Activated naive CD4-positive, alpha-beta T cell (primary cell): ENCODE measurements around the gene CSF3R.
"Not testable (repeated sequence)": the region's sequence is repeated elsewhere in the genome, so short reads cannot be mapped to it uniquely, and the experiment has no call there.

Source experiments
- DNase-seq, 4 experiments: peaks; one replicate each; lab custom pipeline; 2025; lab: John Stamatoyannopoulos, UW

CSF3R gene

DNA sequence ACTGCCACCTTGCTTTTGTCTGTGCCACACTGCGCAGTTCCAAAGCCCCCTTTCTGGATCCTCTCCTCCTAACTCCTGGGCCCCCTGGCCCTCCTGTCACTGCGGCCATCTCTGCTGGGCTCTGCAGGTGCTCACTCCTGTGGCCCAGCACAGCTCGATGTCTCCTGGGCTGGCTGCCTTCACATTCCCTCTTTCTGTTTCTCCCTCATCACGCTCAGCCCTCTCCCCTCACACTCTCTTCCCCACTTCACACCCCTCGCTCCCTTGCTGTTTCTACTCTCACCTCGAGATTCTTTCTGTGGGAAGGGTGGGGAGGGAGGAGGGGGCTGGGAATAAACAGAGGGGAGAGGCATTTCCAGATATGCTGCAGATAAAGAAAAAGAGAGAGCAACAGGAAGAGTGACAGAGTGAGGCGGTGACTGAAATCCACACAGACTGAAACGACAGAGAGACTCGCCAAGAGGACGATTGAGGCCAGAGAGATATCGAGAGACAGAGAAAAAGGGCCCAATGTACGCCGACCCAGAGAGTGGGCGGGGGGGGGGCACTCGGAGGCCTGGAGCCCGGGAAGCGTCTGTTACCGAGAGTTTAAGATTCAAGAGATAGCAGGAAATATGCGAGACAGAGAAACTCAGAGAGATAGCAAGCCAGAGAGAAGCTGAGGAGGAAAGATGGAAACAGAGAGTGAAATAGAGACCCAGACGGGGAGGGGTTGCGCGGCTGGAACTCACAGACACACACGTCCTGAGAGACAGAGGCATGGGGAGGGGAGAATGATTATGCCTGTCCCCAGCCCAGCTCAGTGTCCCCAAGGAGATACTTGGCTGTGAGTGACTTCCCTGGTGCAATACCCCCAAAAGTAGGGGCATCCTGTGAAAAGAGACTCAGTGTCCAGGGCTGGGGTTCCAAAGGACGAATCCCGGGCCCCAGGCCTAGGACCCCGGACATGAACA lies 666 bp downstream of the CSF3R start:
- no peak for DNase-seq

- DNase-seq, result no peak
Observed at GRCh38 chr1:36481091-36481490, 1.6 kb downstream of the CSF3R start.

DNA sequence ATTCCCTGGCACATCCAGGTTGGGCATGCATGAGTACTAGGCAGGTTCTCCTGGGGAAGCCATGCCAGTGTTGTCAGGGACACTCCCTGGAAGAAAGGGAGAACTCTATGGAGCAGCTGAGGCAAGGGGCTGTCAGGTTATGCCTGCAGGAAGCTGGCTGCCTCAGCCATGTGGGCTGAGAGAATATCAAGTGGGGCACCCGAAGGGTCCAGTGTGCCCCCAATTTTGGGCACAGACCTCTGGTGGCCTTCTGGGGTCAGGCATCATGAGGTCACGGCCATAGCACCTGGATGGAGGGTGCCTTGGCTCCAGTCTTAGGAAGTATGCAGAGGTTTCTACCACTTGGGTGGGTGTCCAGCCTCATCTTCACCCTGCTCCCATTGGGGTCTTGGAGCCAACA lies 2.6 kb downstream of the CSF3R start:
- no peak for DNase-seq

- DNase-seq, result no peak
Observed at GRCh38 chr1:36479505-36480051, 3.1 kb downstream of the CSF3R start.

DNA sequence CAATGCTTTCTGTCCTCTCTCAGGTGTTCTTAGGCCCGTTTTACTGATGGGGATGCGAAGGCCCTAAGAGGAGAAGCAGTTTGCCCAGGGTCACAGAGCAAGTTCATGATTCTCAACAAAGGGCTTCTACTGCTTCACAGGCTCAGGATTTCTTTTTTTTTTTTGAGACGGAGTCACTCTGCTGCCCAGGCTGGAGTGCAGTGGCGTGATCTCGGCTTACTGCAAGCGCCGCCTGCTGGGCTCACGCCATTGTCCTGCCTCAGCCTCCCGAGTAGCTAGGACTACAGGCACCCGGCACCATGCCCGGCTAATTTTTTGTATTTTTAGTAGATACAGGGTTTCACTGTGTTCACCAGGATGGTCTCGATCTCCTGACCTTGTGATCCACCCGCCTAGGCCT lies 5.1 kb downstream of the CSF3R start:
- not testable (repeated sequence) for DNase-seq

GRCh38 chr1:36476945-36477344 lies 5.8 kb downstream of the CSF3R start:
- no peak for DNase-seq

- no peak for DNase-seq
Observed at GRCh38 chr1:36475910-36476604, 6.7 kb downstream of the CSF3R start.

- DNase-seq, result no peak
Observed at GRCh38 chr1:36475341-36475740, 7.4 kb downstream of the CSF3R start.

DNA sequence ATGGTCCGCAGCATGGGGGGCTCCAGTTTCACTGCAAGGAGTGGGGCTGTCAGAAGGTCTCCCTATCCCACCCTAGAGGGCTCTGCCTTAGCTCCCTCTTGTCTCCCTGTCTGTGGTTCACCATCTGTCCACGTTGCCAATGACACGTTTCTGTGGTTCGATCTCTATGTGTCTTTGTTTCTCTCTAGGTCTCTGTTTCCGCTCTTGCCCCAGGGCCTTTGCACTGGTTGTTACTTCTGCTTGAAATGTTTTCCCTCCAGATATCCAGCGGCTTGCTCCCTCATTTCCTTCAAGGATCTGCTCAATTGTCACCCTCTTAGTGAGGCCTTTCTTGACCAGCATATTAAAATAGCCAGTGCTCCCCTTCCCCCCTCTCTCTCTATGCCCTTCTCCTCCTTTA lies 10.1 kb downstream of the CSF3R start:
- DNase-seq, result no peak

GRCh38 chr1:36471830-36472641 lies 10.7 kb downstream of the CSF3R start:
- no peak for DNase-seq

- DNase-seq, result no peak
Observed at GRCh38 chr1:36469163-36469562, 13.6 kb downstream of the CSF3R start.

DNA sequence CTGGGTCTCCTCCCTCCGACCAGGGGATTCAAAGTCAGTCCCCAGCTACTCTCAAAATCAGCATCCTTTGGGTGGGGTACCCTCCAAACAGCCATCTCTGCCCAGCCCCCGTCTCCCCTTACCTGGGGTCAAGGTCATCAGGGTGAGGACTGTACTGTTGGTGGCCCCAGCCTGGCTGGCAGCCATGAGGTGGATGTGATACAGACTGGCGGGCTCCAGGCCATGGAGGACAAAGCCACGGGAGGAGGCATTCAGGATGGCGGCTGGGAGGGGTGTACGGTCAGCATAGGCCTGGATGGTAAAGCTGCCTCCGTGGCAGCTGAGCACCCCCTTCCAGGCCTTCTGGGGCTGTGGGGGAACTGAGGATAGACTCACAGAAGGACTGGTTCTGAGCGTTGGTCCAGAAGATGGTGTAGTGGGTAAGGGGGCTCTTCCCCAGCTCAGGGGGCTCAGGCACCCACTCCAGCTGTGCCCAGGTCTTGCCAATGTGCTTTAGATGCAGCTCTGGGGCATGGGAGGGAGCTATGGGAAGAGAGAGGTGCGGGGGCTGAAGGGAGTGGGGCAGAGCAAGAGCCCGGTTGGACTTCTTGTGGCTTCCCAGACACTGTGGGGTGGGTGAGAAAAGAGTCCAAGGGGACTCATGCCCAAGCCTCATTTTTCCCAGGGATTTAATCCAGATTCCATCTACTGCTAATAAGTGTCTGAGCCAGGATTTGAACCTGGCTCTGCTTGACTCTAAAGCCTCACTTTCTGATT lies 14.8 kb downstream of the CSF3R start:
- DNase-seq, result no peak

DNA sequence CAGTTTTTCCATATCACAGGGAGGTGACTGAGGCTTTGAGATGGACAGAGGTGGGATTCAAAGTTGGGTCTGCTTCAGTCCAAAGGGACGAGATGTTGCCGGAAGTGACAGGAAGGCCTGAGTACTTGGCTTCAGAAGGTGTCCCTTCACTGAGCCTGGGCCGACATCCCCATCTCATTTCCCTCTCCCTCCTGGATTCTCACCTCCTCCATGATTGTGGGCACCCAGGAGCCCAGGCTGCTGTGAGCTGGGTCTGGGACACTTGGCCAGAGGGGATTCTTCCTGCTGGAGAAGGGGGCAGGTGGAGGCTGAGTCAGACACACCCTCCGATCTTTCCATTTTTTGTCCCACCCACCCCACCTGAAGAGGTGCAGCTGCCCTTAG lies 15.7 kb downstream of the CSF3R start:
- no peak for DNase-seq

- no peak for DNase-seq
Observed at GRCh38 chr1:36466370-36467026, 16.2 kb downstream of the CSF3R start.

GRCh38 chr1:36465731-36466369 lies 16.9 kb downstream of the CSF3R start:
- no peak for DNase-seq

DNA sequence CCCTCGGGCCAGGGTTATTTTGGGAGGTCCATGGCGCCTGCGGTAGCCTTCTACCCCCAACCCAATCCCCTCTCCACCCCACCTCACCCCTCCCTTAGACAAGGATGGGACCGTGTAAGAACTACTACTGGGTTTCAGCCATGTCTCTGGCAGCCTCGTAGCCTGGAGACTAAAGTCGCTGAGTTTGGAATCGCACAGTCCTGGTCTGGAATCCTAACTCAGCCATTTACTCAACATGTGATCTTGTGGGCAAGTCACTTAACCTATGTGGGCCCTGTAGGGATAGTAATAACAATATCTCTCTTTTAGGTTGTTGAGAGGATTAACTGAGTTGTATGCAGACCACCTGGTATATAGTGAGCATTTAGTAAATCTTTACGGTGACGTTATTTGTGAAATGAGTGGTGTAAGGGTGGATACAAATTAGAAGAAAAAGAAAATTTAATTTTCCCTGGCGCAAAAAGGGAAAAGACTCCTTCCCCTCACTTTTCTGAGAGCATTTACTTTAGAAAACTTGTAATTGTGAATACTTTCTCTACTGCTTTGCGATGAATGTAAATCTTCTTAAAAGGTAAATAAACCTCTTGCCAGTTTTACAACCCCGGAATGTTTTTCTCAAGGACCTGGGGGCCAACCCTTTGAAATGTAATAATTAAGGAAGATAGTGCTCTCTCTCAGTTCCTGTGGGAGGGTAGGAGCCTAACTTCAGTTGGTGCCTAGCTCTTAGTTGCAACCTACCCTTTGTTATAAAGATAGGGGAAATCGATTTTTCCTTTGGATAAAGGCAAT lies 17.9 kb downstream of the CSF3R start:
- no peak for DNase-seq

DNA sequence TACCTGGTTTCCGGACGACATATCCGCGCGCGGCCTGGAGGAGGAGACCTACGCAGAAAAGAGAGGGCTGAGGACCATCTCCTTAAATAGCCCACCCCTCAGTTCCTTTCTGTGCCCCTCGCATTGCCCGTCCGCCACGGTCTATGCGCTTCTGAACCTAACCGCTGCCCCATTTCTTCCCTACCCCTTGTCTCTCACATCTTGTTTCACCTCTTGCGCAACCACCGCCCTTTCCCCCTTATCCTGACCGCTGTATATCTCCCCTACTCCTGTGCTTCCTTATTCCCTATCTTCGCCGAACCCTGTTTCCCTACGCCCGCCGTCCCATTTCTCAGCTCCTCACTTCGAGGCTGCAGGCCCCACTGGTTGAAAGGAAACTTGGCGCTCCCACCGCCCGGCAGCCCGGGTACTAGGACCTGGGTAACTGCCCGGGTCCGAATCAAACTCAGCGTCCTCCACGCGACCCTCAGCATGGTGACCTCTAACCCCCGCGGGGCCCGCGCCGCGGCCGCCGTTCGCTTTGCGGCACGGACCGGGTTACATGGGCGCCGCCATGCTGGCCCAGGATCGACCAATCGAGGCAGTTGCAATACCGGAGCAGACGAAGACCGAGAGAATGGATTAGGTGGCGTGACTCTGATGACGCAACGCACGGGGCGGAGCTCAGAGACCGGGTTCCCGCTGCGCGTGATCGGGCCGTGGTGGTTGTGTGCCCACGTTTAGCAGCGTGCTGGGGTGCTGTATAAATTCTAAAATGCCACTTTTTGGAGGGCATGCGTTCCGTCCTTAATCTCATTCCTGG lies 18.7 kb downstream of the CSF3R start, which contains the start of gene MRPS15:
TSS of gene MRPS15 (minus strand) at position 582 of the 802 bp plus-strand sequence. CDS start at position 473, 109 bp downstream.
- DNase-seq, result peak; percentile 73 to 92 (median 84)

- DNase-seq, result no peak
Observed at GRCh38 chr1:36463463-36463802, 19.3 kb downstream of the CSF3R start.

- DNase-seq, result no peak
Observed at GRCh38 chr1:36458910-36459309, 23.8 kb downstream of the CSF3R start.
